Mucosa of rectum (tissue), 2 donors: ENCODE results near the gene ZBTB37.

ENCODE experiments used
- H3K27ac ChIP-seq, 2 donors: one replicate each; pipeline ENCODE4 v1.7.0; 2013; ENCODE audit warnings: inconsistent platforms in 2 of 2, low read depth in 2 of 2, low read length in 2 of 2
- H3K27me3 ChIP-seq, 2 donors: one replicate each; pipeline ENCODE4 v1.7.0; 2013; ENCODE audit warnings: low read length in 2 of 2; ENCODE audit not compliant: control insufficient read depth in 2 of 2, insufficient read depth in 2 of 2
- H3K36me3 ChIP-seq, 2 donors: one replicate each; pipeline ENCODE4 v1.7.0; 2013; ENCODE audit warnings: low read length in 2 of 2; ENCODE audit not compliant: control insufficient read depth in 2 of 2, insufficient read depth in 2 of 2
- H3K4me1 ChIP-seq, 2 donors: one replicate each; pipeline ENCODE4 v1.7.0; 2013; ENCODE audit warnings: low read length in 2 of 2, mild to moderate bottlenecking in 1 of 2; ENCODE audit not compliant: control insufficient read depth in 2 of 2, insufficient read depth in 2 of 2
- H3K4me3 ChIP-seq, 2 donors: one replicate each; pipeline ENCODE4 v1.7.0; 2013; ENCODE audit warnings: low read length in 2 of 2
- H3K9ac ChIP-seq, 2 donors: one replicate each; pipeline ENCODE4 v1.7.0; 2013; ENCODE audit warnings: low read length in 2 of 2, low read depth in 1 of 2, mild to moderate bottlenecking in 1 of 2
- H3K9me3 ChIP-seq, 2 donors: one replicate each; pipeline ENCODE4 v1.7.0; 2013; ENCODE audit warnings: low read length in 2 of 2; ENCODE audit not compliant: control insufficient read depth in 2 of 2
- donor health status: healthy.
- donor health status: Normal muscosa, but diverticular disease.

The ZBTB37 gene

GRCh38 chr1:173864179-173864867, 3.9 kb upstream of the ZBTB37 start:
- no peak overlapping the region for H3K27ac ChIP-seq
- peaks cover 17 to 21% of the 10 kb centered on the region in 2 donors for H3K4me1 ChIP-seq
- H3K9ac ChIP-seq: no peak overlapping the region
- H3K9me3 ChIP-seq: no peaks in the 10 kb centered on the region
- H3K27me3 ChIP-seq: no peaks in the 10 kb centered on the region
- no peak overlapping the region for H3K4me3 ChIP-seq
- H3K36me3 ChIP-seq: peaks cover 44 to 47% of the 10 kb centered on the region in 2 donors

DNA sequence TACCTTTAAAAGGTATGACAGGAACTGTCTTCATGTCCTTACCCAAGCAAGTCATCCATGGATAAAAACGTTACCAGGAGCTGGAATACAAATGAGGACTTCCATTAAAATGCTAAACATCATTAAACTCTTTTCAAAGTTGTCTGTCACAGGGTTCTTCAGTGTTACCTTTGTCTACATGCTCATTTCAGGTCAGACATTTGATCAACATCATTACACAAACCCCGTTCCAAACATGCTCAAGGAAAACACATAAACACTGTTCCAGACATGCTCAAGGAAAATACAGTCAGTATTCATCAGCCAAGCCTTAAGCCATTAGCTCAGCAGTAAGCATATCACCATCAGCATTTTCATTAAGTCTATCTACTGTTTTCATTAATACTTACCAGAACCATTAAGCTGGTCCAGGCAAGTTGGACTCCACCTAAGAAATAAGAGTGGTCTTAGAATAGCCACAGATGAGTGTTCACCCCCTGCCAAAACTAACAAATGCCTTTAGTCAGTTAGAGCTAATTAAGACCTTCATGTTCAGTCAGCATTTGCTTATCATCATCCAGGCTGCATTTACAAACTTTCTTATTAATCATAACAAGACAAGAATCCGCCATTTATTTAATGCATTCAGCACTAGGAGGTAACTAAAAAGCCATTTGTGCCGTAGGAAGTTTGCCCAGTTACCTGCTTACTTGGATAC, 2.6 kb upstream of the ZBTB37 start:
- Histone ChIP-seq H3K27ac (no peak overlapping the region), H3K4me1 (peaks cover 25% of the 10 kb centered on the region in 2 donors), H3K36me3 (peaks cover 42 to 46% of the 10 kb centered on the region in 2 donors), H3K9me3 (no peaks in the 10 kb centered on the region), H3K4me3 (peak overlapping the region; percentile 93 to 98), H3K9ac (peak overlapping the region; percentile 10 to 75), H3K27me3 (no peaks in the 10 kb centered on the region)

DNA sequence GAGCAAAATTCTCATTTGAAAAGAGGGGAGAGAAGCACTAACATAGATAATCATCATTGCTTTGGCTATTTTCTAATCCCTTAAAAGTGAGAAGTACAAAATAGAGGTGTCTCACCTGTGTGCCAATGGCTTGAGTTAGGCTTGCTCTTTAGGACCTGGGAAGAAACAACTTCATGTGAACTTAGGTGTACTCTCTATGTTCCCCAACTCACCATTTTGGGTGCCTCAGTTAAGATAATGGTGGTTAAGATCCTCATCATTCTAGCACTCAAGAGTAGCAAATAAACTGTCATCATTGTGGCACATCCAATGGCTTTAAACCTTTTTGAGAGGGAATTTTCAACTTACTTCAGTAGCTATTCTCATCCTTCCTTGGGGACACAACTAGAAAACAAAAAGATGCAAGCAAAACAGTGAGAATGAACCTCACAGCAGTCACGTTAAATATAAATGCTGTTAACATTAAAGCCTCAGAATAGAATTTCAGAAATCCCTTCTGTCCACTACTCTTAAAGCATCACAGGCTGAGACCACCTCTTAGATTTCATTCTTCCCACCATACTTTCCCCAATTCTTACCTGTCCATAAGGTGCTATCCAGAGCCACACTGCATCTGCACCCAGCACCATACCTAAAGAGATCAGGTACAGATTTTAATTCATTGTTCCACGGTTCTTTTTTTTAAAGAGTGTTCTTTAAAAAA, 1.6 kb upstream of the ZBTB37 start:
- peak overlapping the region; percentile 98 to 99 for H3K27ac ChIP-seq
- peak overlapping the region; percentile 75 to 86 for H3K9ac ChIP-seq
- H3K27me3 ChIP-seq: no peaks in the 10 kb centered on the region
- peaks cover 38 to 44% of the 10 kb centered on the region in 2 donors for H3K36me3 ChIP-seq
- no peaks in the 10 kb centered on the region for H3K9me3 ChIP-seq
- H3K4me1 ChIP-seq: peaks cover 25 to 28% of the 10 kb centered on the region in 2 donors
- peak overlapping the region; percentile 93 to 98 for H3K4me3 ChIP-seq

GRCh38 chr1:173867141-173867752, 933 bp upstream of the ZBTB37 start:
- Histone ChIP-seq H3K9me3 (no peaks in the 10 kb centered on the region), H3K4me3 (peak overlapping the region; percentile 93 to 98), H3K9ac (peak overlapping the region; percentile 75 to 86), H3K27ac (peak overlapping the region; percentile 98 to 99), H3K4me1 (peaks cover 25 to 28% of the 10 kb centered on the region in 2 donors), H3K36me3 (peaks cover 35 to 43% of the 10 kb centered on the region in 2 donors), H3K27me3 (no peaks in the 10 kb centered on the region)

- Histone ChIP-seq H3K9me3 (no peaks in the 10 kb centered on the region), H3K4me1 (peaks cover 25 to 28% of the 10 kb centered on the region in 2 donors), H3K36me3 (peaks cover 33 to 38% of the 10 kb centered on the region in 2 donors)
Measured at GRCh38 chr1:173867753-173868265, 371 bp upstream of the ZBTB37 start, which contains the start of gene GAS5. TSS of gene GAS5 (minus strand) at chr1:173867989.

GRCh38 chr1:173869021-173869359, 810 bp downstream of the ZBTB37 start:
- H3K36me3 ChIP-seq: peaks cover 21 to 26% of the 10 kb centered on the region in 2 donors
- H3K4me1 ChIP-seq: peaks cover 25 to 28% of the 10 kb centered on the region in 2 donors
- peak overlapping the region; percentile 76 to 94 for H3K9ac ChIP-seq
- H3K4me3 ChIP-seq: peak overlapping the region; percentile 93 to 98
- H3K9me3 ChIP-seq: no peaks in the 10 kb centered on the region
- H3K27me3 ChIP-seq: no peaks in the 10 kb centered on the region
- H3K27ac ChIP-seq: peak overlapping the region; percentile 98 to 99

More at GRCh38 chr1:173867753-173868265, 371 bp upstream of the ZBTB37 start, which contains the start of gene GAS5:
- Histone ChIP-seq H3K9ac (peak within 1 kb of the TSS; percentile 76 to 94), H3K4me3 (peak within 1 kb of the TSS; percentile 93 to 98), H3K27ac (peak within 1 kb of the TSS; percentile 98 to 99), H3K27me3 (no peaks in the 10 kb centered on the region)

DNA sequence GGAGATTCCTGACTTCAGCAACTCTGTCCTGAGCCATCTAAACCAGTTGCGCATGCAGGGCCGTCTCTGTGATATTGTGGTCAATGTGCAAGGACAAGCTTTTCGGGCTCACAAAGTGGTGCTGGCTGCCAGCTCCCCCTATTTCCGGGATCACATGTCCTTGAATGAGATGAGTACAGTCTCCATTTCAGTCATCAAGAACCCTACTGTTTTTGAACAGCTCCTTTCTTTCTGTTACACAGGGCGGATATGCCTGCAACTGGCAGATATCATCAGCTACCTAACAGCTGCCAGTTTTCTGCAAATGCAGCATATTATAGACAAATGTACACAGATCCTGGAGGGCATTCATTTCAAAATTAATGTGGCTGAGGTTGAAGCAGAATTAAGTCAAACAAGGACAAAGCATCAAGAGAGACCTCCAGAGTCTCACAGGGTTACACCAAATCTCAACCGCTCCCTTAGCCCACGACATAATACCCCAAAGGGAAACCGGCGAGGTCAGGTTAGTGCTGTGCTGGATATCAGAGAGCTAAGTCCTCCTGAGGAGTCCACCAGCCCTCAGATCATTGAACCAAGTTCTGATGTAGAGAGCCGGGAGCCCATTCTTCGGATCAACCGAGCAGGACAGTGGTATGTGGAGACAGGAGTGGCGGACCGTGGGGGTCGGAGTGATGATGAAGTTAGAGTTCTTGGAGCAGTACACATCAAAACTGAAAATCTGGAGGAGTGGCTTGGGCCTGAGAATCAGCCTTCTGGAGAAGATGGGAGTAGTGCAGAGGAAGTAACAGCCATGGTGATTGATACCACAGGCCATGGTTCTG, 2.3 kb downstream of the ZBTB37 start:
- H3K27me3 ChIP-seq: no peaks in the 10 kb centered on the region
- peaks cover 7 to 11% of the 10 kb centered on the region in 2 donors for H3K36me3 ChIP-seq
- peak overlapping the region; percentile 29 to 43 for H3K27ac ChIP-seq
- no peaks in the 10 kb centered on the region for H3K9me3 ChIP-seq
- H3K4me3 ChIP-seq: peak overlapping the region in 1 of 2 donors; percentile 27
- peak overlapping the region in 1 of 2 donors; percentile 9 for H3K9ac ChIP-seq
- peaks cover 18 to 25% of the 10 kb centered on the region in 2 donors for H3K4me1 ChIP-seq

GRCh38 chr1:173871091-173871490, 2.9 kb downstream of the ZBTB37 start:
- Histone ChIP-seq H3K9ac (no peak overlapping the region), H3K4me1 (peaks cover 12 to 19% of the 10 kb centered on the region in 2 donors), H3K36me3 (peaks cover under 1 to 5% of the 10 kb centered on the region in 2 donors), H3K27me3 (no peaks in the 10 kb centered on the region), H3K27ac (no peak overlapping the region), H3K9me3 (no peaks in the 10 kb centered on the region), H3K4me3 (no peak overlapping the region)

- peaks cover under 1 to 3% of the 10 kb centered on the region in 2 donors for H3K36me3 ChIP-seq
- H3K9ac ChIP-seq: no peak overlapping the region
- no peak overlapping the region for H3K4me3 ChIP-seq
- peaks cover 9 to 17% of the 10 kb centered on the region in 2 donors for H3K4me1 ChIP-seq
- no peaks in the 10 kb centered on the region for H3K9me3 ChIP-seq
- H3K27ac ChIP-seq: no peak overlapping the region
- H3K27me3 ChIP-seq: no peaks in the 10 kb centered on the region
Measured at GRCh38 chr1:173871500-173871899, 3.3 kb downstream of the ZBTB37 start.
